Calu3 (cell line): ENCODE results near the gene STK38L. TPM values are rescaled to one million over a fixed set of nuclear protein-coding genes. Genes with fewer than 3 reads are reported as not detected.

Experiments used
- BruUV-seq: library from RNA; stranded (reverse); fragments of 400-500 nt; replicated peaks from 2 replicates; lab custom pipeline; 2021; lab: Mats Ljungman, UMichigan
- CTCF ChIA-PET: fragments of 300-600 bp; sonication (Branson Sonifier 250); formaldehyde crosslinking; loops from one replicate; lab custom pipeline; 2022; ENCODE audit warnings: antibody characterized with exemption; lab: Charles Lee
- DNase-seq: peaks from one replicate; pipeline ENCODE4 v3.0.0; 2022
- H3K27ac Mint-ChIP-seq: one replicate; pipeline ENCODE4 v1.8.0; 2022; ENCODE audit warnings: mixed read lengths; ENCODE audit not compliant: unreplicated experiment
- H3K27me3 Mint-ChIP-seq: one replicate; pipeline ENCODE4 v1.8.0; 2022; ENCODE audit warnings: mixed read lengths; ENCODE audit not compliant: unreplicated experiment
- H3K36me3 Mint-ChIP-seq: one replicate; pipeline ENCODE4 v1.8.0; 2022; ENCODE audit warnings: mild to moderate bottlenecking, moderate library complexity, mixed read lengths; ENCODE audit not compliant: insufficient read depth, unreplicated experiment
- H3K4me1 Mint-ChIP-seq: one replicate; pipeline ENCODE4 v1.8.0; 2022; ENCODE audit warnings: mild to moderate bottlenecking, low read depth, mixed read lengths; ENCODE audit not compliant: unreplicated experiment
- H3K4me3 Mint-ChIP-seq: one replicate; pipeline ENCODE4 v1.8.0; 2022; ENCODE audit warnings: mild to moderate bottlenecking, low read depth, moderate library complexity, mixed read lengths; ENCODE audit not compliant: unreplicated experiment
- H3K9me3 Mint-ChIP-seq: one replicate; pipeline ENCODE4 v1.8.0; 2022; ENCODE audit warnings: low read depth, mixed read lengths; ENCODE audit not compliant: unreplicated experiment
- CTCF ChIP-seq: fragments of 200-600 bp; IDR thresholded peaks from one replicate; pipeline ENCODE4 v1.8.0; 2022; ENCODE audit warnings: antibody characterized with exemption; ENCODE audit not compliant: unreplicated experiment
- intact Hi-C: fragments of 100-400 bp; cut with micrococcal nuclease; formaldehyde crosslinking; loops from one replicate; pipeline ENCODE4 v1.10.0; 2022; ENCODE audit not compliant: unreplicated experiment
- total RNA-seq: library from RNA; stranded (reverse); gene quantifications from 2 replicates; pipeline ENCODE4 v1.2.3, GENCODE V29; 2022

Gene STK38L
- total RNA-seq, 1 experiment from 2014 or later, result 24.6 TPM

GRCh38 chr12:27332714-27333402 is 88.8 kb downstream of the STK38L start, which contains the start of gene BMAL2:
Gene BMAL2, plus strand, starts transcription at chr12:27332836. Its CDS starts 237 bp downstream, at chr12:27333073.
- TF ChIP-seq CTCF, result no peak
- no TSS peak for BruUV-seq
- Mint-ChIP-seq H3K27me3 (no peaks in the 10 kb centered on the region), H3K4me1 (peaks cover 55% of the 10 kb centered on the region), H3K9me3 (no peaks in the 10 kb centered on the region), H3K4me3 (peak within 1 kb of the TSS; percentile 81), H3K36me3 (peaks cover 66% of the 10 kb centered on the region), H3K27ac (peak within 1 kb of the TSS; percentile 98)
- peak; percentile 67 for DNase-seq
- intact Hi-C loops, result loop anchor here (2.0 to 5.0 kb wide), 2 partner anchors 52 to 189 kb away; partner anchors contain the start of gene PPFIBP1
- CTCF ChIA-PET, result no interaction called here

- Mint-ChIP-seq H3K36me3 (peaks cover 72% of the 10 kb centered on the region), H3K9me3 (no peaks in the 10 kb centered on the region), H3K27ac (peak overlapping the region; percentile 76), H3K27me3 (no peaks in the 10 kb centered on the region), H3K4me1 (peaks cover 61% of the 10 kb centered on the region), H3K4me3 (peak overlapping the region; percentile 81)
- CTCF ChIA-PET, result no interaction called here
- TSS peak; percentile 7 for BruUV-seq
- DNase-seq, result no peak
- TF ChIP-seq CTCF, result no peak
- intact Hi-C loops, result loop anchor here (2.0 to 5.0 kb wide), 2 partner anchors 51 to 189 kb away; partner anchors contain the start of gene PPFIBP1
These were observed 89.4 kb downstream of the STK38L start for GRCh38 chr12:27333403-27334009.

- peak overlapping the region; percentile 76 for H3K27ac Mint-ChIP-seq
- DNase-seq, result no peak
- no peaks in the 10 kb centered on the region for H3K27me3 Mint-ChIP-seq
- no peaks in the 10 kb centered on the region for H3K9me3 Mint-ChIP-seq
- BruUV-seq, result TSS peak; percentile 62
- H3K4me1 Mint-ChIP-seq, result peaks cover 68% of the 10 kb centered on the region
- intact Hi-C loops, result loop anchor here (5.0 kb wide), 1 partner anchor 188 kb away; the partner anchor contains the start of gene PPFIBP1
- no peak for TF ChIP-seq CTCF
- CTCF ChIA-PET, result interaction anchor here (1.4 kb wide), 1 partner anchor 18 kb away, joined by 8 read pairs; no protein-coding TSS in a partner anchor
- H3K36me3 Mint-ChIP-seq, result peaks cover 74% of the 10 kb centered on the region
- peak overlapping the region; percentile 81 for H3K4me3 Mint-ChIP-seq
These were observed 90.1 kb downstream of the STK38L start for GRCh38 chr12:27334042-27334720.

- Mint-ChIP-seq H3K4me3 (peak overlapping the region; percentile 81), H3K36me3 (peaks cover 74% of the 10 kb centered on the region), H3K4me1 (peaks cover 70% of the 10 kb centered on the region), H3K9me3 (no peaks in the 10 kb centered on the region), H3K27ac (peak overlapping the region; percentile 76), H3K27me3 (no peaks in the 10 kb centered on the region)
- TSS peak; percentile 2 for BruUV-seq
- DNase-seq, result no peak
- intact Hi-C loops, result loop anchor here (5.0 kb wide), 1 partner anchor 188 kb away; the partner anchor contains the start of gene PPFIBP1
- CTCF ChIA-PET, result interaction anchor here (1.4 kb wide), 1 partner anchor 18 kb away, joined by 8 read pairs; no protein-coding TSS in a partner anchor
- TF ChIP-seq CTCF, result no peak
These were observed 90.6 kb downstream of the STK38L start for GRCh38 chr12:27334721-27335082.
